ENCODE data around the gene CBS. TPM values are rescaled to one million over a fixed set of nuclear protein-coding genes. Genes with fewer than 3 reads are reported as not detected.
"Not testable (repeated sequence)": the region's sequence is repeated elsewhere in the genome, so short reads cannot be mapped to it uniquely, and the experiment has no call there.

The CBS gene
- 5.5 TPM for total RNA-seq
- long read RNA-seq, transcript CBS-204 (17 exons, 2,605 nt) = major isoform, 17 of 24 reads
- long read RNA-seq, partial matches to known transcripts = 1 of 24 reads
- long read RNA-seq, other reads (novel, unspliced or antisense) = 6 of 24 reads

DNA sequence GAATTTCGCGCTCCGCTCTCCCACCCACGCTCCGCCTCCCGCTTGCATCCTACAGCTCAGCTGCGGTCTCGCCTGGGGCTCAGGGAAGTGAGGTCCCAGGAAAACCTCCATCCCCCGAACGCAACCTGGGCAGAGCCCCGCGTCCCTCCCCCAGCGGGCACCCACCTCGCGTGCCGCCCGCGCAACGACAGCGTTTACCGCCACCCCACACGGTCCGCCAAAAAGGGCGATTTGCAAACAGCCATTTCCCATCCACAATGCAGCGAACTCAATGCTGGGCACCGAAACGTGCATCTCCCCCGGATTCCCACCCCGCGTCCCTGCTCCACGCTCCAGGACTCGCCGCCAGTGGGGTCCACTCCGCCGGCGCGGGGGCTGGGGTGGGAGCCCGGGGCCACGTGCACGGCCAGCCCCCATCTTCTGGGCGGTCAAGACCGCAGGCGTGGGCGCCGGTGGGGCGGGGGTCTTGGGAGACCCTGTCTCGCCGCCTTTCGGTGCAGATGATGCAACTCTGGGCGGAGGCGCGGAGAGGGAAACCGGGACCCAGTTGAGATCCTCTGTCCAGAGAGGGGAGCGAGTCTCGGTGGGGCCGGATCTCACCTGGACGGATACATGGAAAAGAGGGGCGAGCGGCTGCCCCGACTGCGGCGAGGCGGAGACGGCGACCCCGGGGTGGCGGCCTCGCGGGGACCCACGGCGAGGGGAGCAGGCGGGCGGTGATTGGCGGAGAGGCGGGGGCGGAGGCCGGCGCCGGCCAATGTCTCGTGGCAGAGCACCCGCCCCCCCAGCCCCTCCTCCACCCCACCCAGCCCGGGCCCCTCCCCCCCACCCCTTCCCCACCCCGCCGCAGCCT lies at the start of gene CBS:
TSS of gene CBS (minus strand) at position 666 of the 853 bp plus-strand sequence. CDS start 3,642 bp downstream, outside the sequence.
- ATAC-seq = peak; percentile 62
- intact Hi-C loops (cut with DNase I); DNase-seq (ENCODE audit: missing footprints): not testable (repeated sequence)

DNA sequence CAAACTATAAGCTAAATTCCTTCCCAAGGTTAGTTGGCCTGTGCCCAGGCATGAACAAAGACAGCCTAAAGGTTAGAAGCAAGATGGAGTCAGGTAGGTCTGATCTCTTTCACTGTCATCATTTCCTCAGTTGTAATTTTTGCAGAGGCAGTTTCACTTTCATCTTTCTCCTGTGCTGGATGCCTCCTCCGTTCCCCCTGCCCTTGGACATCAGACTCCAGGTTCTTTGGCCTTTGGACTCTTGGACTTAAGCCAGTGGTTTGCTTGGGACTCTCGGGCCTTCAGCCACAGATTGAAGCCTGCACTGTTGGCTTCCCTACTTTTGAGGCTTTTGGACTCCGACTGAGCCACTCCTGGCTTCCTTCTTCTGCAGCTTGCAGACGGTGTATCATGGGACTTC lies 40.3 kb upstream of the CBS start:
- intact Hi-C loops (cut with DNase I); DNase-seq (ENCODE audit: missing footprints); ATAC-seq: not testable (repeated sequence)

DNA sequence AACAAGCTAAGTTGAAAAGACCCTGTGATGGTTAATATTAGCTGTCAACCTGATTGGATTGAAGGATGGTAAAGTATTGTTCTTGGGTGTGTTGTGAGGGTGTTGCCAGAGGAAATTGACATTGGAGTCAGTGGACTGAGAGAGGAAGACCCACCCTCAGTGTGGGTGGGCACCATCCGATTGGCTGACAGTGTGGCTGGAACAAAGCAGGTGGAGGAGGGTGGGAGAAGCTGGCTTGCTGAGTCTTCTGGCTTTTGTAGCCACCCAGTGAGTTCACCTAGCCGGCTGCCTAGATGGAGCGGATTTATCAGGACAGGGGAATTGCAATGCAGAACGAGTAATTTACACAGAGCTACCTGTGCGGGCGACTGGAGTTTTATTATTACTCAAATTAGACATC lies 38.8 kb upstream of the CBS start:
- DNase-seq (ENCODE audit: missing footprints); ATAC-seq; intact Hi-C loops (cut with DNase I): not testable (repeated sequence)

DNA sequence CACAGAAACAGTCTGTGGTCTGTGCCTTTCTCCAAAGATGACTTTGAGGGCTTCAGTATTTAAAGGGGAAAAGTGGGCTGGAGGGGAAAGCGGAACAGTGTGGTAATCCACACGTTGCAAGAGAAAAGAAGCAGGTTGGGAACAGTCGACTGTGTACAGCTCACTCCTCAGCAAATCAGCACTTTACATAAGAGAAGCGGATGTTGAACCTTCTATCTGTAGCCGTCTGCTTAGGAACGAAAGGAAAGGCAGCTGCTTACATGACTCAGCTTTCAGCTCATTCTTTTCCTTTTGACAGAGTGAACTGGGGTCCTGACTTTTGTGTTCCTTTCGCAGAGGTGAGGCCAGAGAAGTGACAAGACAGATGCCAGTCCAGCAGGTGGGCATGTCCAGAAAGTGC lies 33.4 kb upstream of the CBS start:
- intact Hi-C loops (cut with DNase I); ATAC-seq: not testable (repeated sequence)

DNA sequence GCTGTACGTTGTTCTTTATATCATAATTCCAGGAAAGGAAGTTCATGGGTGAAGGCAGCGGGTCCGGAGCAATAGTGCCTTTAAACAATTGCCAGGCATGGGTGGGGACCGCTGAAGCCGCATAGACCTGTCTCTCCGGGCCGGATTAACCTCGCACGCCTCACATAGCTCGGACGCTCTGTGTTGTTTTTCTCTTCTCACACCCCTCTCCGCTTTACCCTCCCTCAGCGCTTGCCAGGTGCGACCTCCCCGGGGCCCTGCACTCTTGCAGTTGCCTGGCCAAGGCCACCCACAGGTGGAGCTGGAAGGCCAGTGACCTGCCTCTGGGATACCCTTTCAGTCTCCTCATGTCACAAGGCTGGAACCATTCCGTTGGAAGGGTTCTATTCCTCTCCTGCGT lies 32.5 kb upstream of the CBS start:
- DNase-seq (ENCODE audit: missing footprints); intact Hi-C loops (cut with DNase I); ATAC-seq: not testable (repeated sequence)

More for the DNA sequence above, 33.4 kb upstream of the CBS start:
- DNase-seq (ENCODE audit: missing footprints) = not testable (repeated sequence)

DNA sequence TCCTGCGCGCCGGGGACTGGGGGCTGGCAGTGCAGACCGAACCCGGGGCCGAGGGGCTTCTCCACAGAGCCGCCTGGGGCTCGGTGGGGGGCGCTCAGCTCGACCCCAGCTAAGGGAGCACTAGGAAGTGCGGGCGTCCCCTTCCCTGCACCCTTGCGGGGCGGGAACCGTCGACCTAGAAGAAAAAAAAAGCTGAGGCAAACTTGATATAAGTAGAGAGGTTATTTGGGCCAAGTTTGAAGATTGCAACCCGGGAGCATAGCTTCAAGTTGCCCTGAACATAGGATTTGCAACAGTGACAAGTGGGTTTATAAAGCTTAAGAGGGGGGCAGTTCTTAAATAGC lies 32.1 kb upstream of the CBS start:
- intact Hi-C loops (cut with DNase I); ATAC-seq; DNase-seq (ENCODE audit: missing footprints): not testable (repeated sequence)

DNA sequence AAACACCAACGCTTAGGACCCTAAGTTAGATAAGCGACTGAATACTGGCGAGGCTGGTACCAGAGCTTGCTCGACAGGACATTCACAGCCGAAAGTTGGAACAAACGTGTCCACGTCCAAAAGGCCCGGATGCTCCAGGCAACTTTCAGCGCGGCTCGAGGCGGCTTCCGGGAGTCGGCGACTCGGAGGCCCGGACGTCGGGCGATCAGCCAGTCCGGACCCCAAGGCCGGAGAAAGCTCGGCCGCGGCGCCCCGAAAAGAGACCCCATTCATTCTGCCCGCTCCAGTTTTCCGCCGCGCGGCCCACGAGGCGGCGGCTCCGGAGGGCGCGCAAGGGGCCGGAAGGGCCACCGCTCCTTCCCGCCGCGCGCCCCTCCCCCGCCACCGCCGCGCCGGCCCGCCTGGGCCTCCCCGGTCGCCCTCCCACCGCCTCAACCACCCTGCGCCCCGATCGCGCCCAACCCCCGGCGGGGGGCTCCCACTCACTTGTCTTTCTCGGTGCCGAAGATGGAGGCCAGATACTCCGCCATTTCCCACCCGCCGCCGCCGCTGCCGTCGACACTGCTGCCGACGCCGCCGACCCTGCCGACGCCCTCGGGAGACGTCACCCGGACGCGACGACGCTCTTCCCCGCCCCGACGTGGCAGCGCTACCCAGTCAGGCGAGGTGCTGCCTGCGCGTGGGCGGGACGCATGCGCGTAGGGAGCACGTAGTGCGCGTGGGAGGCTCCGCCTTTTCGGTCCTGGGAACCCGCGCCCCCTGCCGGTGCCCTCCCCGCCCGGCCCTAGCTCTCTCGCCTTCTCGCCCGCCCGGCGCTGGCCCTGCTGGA lies 31.5 kb upstream of the CBS start, which contains the start of gene U2AF1:
TSS of gene U2AF1 (minus strand) at position 606 of the 829 bp plus-strand sequence. CDS start at position 530, 76 bp downstream.
- intact Hi-C loops (cut with DNase I) = not testable (repeated sequence)
- peak; percentile 88 for DNase-seq (ENCODE audit: missing footprints)
- ATAC-seq = peak; percentile 100

DNA sequence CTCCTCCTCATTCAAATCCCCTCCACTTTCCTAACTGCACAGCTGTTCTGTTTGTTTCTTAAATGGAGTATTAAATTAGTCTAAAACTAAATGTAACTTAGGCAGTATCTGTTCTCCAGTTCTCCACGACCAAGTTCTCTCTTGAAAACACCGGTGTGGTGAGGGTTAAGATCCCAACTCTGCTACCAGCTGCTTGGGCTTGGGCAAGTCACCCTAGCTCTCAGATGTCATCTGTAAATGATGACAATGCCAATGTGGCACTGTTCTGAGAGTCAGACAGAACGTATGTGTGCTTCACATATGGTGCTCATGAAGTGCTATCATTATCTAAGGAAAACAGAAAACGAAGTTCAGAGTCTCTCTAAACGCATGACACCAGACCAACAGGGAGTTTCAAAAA lies 29.0 kb upstream of the CBS start:
- ATAC-seq; intact Hi-C loops (cut with DNase I); DNase-seq (ENCODE audit: missing footprints): not testable (repeated sequence)

DNA sequence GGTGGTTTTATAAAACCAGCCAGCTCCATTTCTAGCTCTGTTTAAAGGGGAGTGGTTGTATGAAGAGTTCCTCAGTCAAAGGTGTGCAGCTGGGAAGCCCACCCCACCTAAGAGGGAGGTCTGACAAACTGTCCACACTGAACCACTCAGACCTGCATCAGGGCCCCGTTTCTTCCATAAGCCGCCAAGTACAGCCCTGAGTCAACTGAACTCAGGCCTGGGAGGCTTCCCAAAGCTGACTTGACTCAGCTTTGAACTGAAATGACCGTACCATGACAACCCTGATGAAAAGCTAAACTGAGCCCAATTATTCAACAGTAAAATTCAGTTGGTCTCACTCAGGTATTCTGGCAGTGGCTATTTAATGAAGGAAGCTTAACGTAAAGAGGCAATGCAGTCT lies 26.6 kb upstream of the CBS start:
- intact Hi-C loops (cut with DNase I); DNase-seq (ENCODE audit: missing footprints); ATAC-seq: not testable (repeated sequence)

DNA sequence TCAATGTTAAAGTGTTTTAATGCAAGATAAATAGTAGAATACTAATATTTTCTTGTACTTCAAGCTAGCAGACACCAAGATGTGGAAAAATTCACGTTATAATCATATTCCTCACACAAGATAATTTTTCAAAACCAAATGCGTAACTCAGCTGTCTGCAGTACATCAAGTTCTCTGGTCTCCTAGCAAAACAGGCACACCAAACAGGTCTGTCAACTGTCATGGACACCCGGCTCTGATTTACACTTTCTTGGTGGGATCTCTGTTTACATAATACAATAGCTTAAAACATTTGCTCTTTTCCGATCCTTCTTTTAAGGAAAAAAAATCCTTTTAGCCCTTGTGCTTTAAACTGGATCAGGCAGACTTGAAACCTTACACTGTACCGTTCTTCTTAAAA lies 26.0 kb upstream of the CBS start:
- intact Hi-C loops (cut with DNase I); DNase-seq (ENCODE audit: missing footprints); ATAC-seq: not testable (repeated sequence)

DNA sequence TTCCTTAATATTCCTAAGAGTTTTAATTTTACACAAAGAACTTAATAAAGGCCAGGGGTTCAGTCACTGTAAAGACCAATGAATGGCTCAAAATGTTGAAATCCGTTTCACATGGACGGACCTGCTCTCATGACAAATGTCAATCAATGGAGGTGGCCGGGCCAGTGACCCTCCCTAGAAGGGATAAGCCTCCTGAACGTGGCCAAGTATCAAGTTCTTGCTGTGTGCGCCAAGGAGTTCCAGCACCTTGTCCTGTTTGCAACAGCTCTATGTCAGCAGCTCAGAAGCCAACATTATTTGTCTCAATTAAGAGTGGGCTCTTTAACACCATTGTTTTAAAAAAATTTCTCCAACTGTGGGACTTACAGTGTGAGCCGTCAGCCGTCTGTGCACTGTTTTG lies 25.4 kb upstream of the CBS start:
- intact Hi-C loops (cut with DNase I) = not testable (repeated sequence)

DNA sequence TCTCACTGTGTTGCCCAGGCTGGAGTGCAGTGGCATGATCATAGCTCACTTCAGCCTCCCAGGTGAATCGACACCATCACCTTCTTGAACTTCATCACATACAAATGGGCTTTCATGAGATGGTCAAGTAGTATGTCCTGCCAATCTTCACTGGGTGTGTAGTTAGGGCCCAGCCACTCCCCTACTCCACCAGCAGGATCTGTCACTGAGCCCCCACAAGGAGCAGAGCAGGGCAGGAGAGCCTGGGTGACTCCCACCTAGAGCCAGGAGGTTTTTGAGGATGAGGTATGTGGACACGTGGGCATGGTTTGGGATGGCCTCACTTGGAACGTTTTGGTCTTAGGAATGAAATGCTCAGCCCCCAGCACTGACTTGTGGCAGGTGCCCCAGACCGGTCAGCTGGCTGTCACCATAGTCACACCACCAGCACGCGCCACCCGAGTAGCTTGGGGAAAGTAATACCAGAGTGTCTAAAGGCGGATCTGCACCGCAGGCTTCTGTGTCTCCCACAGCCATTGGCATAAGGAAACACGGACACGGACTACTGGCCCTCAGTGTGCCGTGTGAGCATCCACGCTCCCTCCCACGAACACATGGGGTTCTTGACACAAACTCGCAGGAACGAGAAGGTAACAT lies 16.5 kb upstream of the CBS start:
- intact Hi-C loops (cut with DNase I); DNase-seq (ENCODE audit: missing footprints); ATAC-seq: not testable (repeated sequence)

More for the DNA sequence above, 25.4 kb upstream of the CBS start:
- DNase-seq (ENCODE audit: missing footprints); ATAC-seq: not testable (repeated sequence)

DNA sequence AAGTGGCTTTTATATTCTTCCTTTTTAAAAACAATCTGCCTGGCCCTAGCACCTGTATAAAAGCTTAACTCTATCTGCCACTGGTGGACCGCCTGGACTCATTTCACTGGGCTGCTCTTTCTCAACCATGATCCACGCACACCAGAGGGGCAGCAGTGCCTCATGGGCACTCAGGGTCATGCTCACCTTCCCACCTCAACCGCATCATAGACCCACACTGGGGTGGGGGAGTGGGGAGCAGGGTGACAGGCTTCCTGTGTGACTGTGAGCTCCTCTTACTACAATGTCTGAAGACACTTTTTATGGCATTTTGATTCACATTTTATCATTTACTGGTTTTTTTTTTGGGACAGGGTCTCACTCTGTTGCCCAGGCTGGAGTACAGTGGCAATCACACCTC lies 15.3 kb upstream of the CBS start:
- DNase-seq (ENCODE audit: missing footprints); intact Hi-C loops (cut with DNase I); ATAC-seq: not testable (repeated sequence)

DNA sequence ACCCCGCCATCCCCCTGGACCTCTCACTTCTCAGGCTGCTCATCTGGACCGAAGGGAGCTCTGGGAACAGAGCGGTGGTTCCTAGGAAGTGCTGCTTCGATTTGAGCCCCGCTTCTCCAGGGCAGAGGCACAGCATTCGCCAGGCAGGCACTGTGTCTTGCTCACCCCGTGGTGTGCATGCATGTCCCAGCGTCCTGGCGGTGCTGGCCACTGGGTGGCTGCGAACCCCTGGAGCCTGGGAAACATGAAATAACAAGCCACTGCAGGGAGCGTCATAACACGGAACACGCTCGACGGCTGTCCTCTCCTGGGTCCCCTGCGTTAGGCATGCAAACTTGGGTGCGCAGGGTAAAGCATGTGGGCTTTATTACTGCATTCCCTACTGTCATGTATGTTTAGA lies 13.8 kb upstream of the CBS start:
- intact Hi-C loops (cut with DNase I); DNase-seq (ENCODE audit: missing footprints); ATAC-seq: not testable (repeated sequence)

DNA sequence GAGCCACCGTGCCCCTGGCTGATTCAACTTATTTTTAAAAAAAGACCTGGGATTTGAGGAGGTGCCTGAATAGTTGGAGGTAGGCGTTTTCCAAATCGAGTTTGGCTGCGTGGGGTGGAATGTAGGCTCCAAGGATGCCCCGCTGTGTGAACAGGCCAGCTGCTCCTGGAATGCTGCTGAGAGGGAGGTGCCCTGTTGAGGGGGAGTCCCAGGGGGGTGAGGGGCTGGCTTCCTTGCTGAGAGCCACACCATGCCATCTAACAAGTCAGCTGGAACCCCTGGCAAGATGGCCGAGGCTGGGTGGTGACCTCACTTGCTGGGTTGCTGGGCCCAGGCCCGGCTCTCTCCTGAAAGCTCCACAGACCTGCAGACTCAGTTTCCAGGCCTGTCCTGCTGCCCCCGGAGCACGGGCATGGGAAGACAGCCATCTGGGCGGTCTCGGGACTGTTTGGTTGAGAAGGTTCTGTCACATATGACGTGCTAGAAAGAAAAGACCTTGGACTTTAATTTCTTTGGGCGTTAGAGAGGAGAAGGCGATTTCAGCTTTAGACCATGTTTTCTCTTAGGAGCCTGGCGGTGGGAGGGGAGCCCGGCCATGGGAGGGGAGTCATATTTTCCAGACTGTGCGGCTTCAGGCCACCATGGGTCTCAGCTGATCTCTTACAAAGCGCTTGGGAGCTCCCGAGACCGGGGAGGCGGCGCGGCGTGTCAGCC lies 7.1 kb upstream of the CBS start:
- intact Hi-C loops (cut with DNase I); DNase-seq (ENCODE audit: missing footprints); ATAC-seq: not testable (repeated sequence)

DNA sequence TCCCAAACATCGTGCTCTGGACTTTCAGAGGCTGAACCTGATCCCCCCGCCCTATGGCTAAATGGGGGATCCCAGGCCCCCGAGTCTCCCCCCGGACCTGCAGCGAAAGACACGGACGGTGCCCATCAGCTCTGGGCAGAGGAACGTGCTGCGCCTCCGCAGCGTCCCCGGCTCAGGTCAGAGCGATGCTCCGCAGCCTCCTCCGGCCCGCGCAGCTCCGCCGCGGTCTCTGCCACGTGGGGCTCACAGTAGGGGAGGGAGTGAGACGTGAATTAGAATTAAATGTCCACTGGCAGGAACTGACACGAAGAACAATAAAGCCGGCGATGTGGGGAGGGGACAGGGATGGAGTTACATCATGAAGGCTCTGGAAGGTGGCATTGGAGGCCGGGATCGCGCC lies 1.0 kb upstream of the CBS start:
- DNase-seq (ENCODE audit: missing footprints); intact Hi-C loops (cut with DNase I); ATAC-seq: not testable (repeated sequence)

DNA sequence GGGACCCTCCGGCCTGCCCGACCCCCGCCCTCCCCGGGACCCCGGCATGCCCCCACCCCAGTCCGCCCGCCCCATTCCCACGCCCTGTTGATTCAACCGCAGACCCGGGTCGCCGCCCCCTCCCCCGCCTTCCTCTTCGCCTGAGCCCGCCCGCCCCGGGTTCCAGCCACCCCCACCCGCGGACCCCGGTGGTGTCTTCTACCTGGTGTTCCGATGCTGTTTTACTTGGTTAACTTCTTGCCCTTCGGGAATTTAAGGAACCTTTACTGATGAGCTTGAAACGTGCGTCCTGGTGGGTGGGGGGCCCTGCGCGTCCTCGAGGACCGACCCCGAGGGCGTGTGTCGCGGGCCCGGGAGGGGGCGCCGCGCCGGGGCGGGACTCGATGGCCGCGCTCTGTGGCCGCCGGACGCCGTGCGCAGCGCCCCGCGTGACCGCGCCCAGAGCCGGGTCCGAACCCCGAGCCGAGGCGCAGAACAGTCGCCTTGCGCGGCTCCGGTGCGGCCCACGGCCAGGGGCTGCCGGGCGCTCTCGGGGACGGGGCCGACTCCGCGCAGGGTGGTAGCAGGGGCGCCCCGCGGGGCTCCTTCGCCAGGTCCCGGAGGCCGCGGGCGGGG lies 495 bp upstream of the CBS start:
- DNase-seq (ENCODE audit: missing footprints); intact Hi-C loops (cut with DNase I); ATAC-seq: not testable (repeated sequence)

Measured in Right ventricle myocardium inferior (tissue), 1 donor.